GM12891 (cell line): ENCODE measurements around the gene SLC9A9.

Experiments
- POLR2A ChIP-seq: IDR thresholded peaks from 2 replicates; pipeline ENCODE4 v1.6.1; 2011; ENCODE audit warnings: low read depth, low read length, control low read depth
- POLR2AphosphoS5 ChIP-seq: IDR thresholded peaks from 2 replicates; pipeline ENCODE4 v1.6.1; 2011; ENCODE audit warnings: low read depth, low read length, control low read depth
- SPI1 ChIP-seq: IDR thresholded peaks from 2 replicates; pipeline ENCODE4 v1.6.1; 2011; ENCODE audit warnings: low read depth, low read length, control low read depth
- TAF1 ChIP-seq: IDR thresholded peaks from 2 replicates; pipeline ENCODE4 v1.6.1; 2011; ENCODE audit warnings: low read depth, low read length, control low read depth

GRCh38 chr3:143263852-143264513 is 584.3 kb downstream of the SLC9A9 start:
- TF ChIP-seq POLR2A: no peak
- TF ChIP-seq TAF1: no peak
- TF ChIP-seq POLR2AphosphoS5: no peak
- TF ChIP-seq SPI1: no peak
